Mesendoderm (in vitro differentiated cells): ENCODE results near the gene SLITRK3. TPM values are rescaled to one million over a fixed set of nuclear protein-coding genes. Genes with fewer than 3 reads are reported as not detected.

ENCODE experiments used
- DNase-seq: peaks from one replicate; pipeline ENCODE4 v3.0.0; 2013
- H2AK5ac ChIP-seq: 2 replicates; pipeline ENCODE4 v1.6.1; 2013; ENCODE audit warnings: low read length, inconsistent platforms
- H2BK120ac ChIP-seq: 2 replicates; pipeline ENCODE4 v1.6.1; 2013; ENCODE audit warnings: low read depth, mild to moderate bottlenecking, low read length, moderate library complexity, mixed read lengths
- H2BK15ac ChIP-seq: replicated peaks from 2 replicates; pipeline ENCODE4 v1.6.1; 2013; ENCODE audit warnings: low read depth, mild to moderate bottlenecking, moderate library complexity
- H2BK5ac ChIP-seq: 2 replicates; pipeline ENCODE4 v1.6.1; 2013; ENCODE audit warnings: low read length, inconsistent platforms
- H3K18ac ChIP-seq: 2 replicates; pipeline ENCODE4 v1.6.1; 2013; ENCODE audit warnings: mild to moderate bottlenecking, low read length, mixed read lengths
- H3K23ac ChIP-seq: one replicate; pipeline ENCODE4 v1.6.1; 2013; ENCODE audit warnings: low read length
- H3K27ac ChIP-seq: 2 replicates; pipeline ENCODE4 v1.5.1; 2013; ENCODE audit warnings: low read depth, mild to moderate bottlenecking, inconsistent platforms, low read length, moderate library complexity
- H3K27me3 ChIP-seq: 2 replicates; pipeline ENCODE4 v1.6.1; 2013; ENCODE audit warnings: low read length, control low read depth, mild to moderate bottlenecking, inconsistent platforms; ENCODE audit not compliant: insufficient read depth, poor library complexity
- H3K36me3 ChIP-seq: 2 replicates; pipeline ENCODE4 v1.6.1; 2013; ENCODE audit warnings: low read length, inconsistent platforms; ENCODE audit not compliant: control insufficient read depth, insufficient read depth
- H3K4ac ChIP-seq: one replicate; pipeline ENCODE4 v1.6.1; 2013; ENCODE audit warnings: low read depth, mild to moderate bottlenecking, low read length, moderate library complexity
- H3K4me1 ChIP-seq: 2 replicates; pipeline ENCODE4 v1.6.1; 2013; ENCODE audit warnings: low read depth, low read length, inconsistent platforms; ENCODE audit not compliant: control insufficient read depth
- H3K4me2 ChIP-seq: 2 replicates; pipeline ENCODE4 v1.6.1; 2013; ENCODE audit warnings: low read length
- H3K4me3 ChIP-seq: 2 replicates; pipeline ENCODE4 v1.5.1; 2013; ENCODE audit warnings: mild to moderate bottlenecking, low read length
- H3K56ac ChIP-seq: one replicate; pipeline ENCODE4 v1.6.1; 2013; ENCODE audit warnings: low read length
- H3K79me1 ChIP-seq: 2 replicates; pipeline ENCODE4 v1.6.1; 2013; ENCODE audit warnings: low read length, inconsistent platforms
- H3K79me2 ChIP-seq: 2 replicates; pipeline ENCODE4 v1.6.1; 2013; ENCODE audit warnings: mild to moderate bottlenecking, low read length; ENCODE audit not compliant: control insufficient read depth, insufficient read depth
- H3K9ac ChIP-seq: 2 replicates; pipeline ENCODE4 v1.6.1; 2013; ENCODE audit warnings: low read length, inconsistent platforms
- H4K5ac ChIP-seq: one replicate; pipeline ENCODE4 v1.6.1; 2013; ENCODE audit warnings: low read length
- H4K8ac ChIP-seq: one replicate; pipeline ENCODE4 v1.6.1; 2013; ENCODE audit warnings: low read depth, mild to moderate bottlenecking, control low read depth, low read length, moderate library complexity
- WGBS: extraction: QIAGEN DNeasy Blood & Tissue Kit; methylation state at CpG from one replicate; pipeline ENCODE4 v1.1.7; 2013; ENCODE audit warnings: low lambda C conversion rate, missing lambda C conversion rate; ENCODE audit not compliant: insufficient coverage; ENCODE audit errors: extremely low coverage; 5-methylcytosine and 5-hydroxymethylcytosine counted together
- polyA plus RNA-seq, 2 experiments: library from polyadenylated mRNA; stranded (reverse); fragments of 200-250 nt; gene quantifications; one replicate each; pipeline ENCODE4 v1.2.3, GENCODE V29; 2013

SLITRK3 gene, protein sequence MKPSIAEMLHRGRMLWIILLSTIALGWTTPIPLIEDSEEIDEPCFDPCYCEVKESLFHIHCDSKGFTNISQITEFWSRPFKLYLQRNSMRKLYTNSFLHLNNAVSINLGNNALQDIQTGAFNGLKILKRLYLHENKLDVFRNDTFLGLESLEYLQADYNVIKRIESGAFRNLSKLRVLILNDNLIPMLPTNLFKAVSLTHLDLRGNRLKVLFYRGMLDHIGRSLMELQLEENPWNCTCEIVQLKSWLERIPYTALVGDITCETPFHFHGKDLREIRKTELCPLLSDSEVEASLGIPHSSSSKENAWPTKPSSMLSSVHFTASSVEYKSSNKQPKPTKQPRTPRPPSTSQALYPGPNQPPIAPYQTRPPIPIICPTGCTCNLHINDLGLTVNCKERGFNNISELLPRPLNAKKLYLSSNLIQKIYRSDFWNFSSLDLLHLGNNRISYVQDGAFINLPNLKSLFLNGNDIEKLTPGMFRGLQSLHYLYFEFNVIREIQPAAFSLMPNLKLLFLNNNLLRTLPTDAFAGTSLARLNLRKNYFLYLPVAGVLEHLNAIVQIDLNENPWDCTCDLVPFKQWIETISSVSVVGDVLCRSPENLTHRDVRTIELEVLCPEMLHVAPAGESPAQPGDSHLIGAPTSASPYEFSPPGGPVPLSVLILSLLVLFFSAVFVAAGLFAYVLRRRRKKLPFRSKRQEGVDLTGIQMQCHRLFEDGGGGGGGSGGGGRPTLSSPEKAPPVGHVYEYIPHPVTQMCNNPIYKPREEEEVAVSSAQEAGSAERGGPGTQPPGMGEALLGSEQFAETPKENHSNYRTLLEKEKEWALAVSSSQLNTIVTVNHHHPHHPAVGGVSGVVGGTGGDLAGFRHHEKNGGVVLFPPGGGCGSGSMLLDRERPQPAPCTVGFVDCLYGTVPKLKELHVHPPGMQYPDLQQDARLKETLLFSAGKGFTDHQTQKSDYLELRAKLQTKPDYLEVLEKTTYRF
- 0.31 TPM for polyA plus RNA-seq (2013, experiment 1 of 2)
- polyA plus RNA-seq (2013, experiment 2 of 2) = 0.32 TPM

DNA sequence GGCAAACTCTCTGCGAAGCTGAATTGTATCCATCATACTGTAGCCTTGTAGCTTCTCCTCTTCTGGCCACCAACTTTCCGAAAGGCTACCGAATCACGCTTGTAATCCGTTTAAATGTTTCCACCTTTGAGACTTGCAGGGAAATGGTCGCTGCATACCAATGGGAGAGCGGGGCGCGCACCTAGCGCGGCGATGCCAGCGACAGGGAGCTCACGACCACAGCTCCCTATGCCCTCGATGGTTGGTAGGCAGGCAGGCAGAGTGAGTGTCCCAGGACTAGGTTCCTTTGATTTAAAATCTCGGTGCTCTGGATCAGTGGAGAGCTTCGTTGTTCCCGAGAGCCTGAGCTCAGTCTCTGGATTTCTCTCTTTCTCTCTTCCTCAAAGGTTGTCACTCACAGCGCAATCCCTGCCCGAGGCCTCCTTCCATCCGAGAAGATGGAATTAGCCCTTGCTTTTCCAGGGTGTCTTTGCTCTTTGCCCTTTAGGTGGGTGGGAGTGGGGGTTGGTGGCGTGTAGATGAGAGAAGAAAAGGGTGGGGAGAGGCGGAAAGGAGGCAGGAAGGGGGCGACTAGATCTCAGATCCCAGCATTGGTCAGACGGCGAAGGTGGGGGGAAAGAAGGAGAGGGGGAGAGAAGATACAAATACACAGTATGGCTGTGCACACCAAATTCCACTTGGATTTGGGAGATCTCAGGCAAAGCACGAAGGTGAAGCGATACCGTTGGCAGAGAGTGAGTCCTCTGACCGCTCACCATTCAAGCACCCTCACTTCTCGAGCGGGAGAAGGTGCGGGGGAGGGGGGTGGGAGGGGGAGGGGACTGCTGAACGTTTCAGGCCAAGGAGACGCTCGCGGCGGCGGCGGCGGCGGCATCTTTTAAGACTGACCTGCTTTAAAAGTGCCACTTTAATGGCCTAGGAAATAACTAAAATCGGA lies at the start of gene SLITRK3:
Gene SLITRK3, minus strand, starts transcription at position 745 of the 937 bp plus-strand sequence. CDS start 5,554 bp downstream, outside the sequence.
- peak within 1 kb of the TSS; percentile 67 for H3K4me2 ChIP-seq
- H2AK5ac ChIP-seq = no peak within 1 kb of the TSS
- DNase-seq = peak; percentile 54
- H3K23ac ChIP-seq = no peak within 1 kb of the TSS
- peak within 1 kb of the TSS; percentile 19 for H3K9ac ChIP-seq
- H3K4me1 ChIP-seq = no peaks in the 10 kb centered on the region
- no peak within 1 kb of the TSS for H3K18ac ChIP-seq
- H3K79me1 ChIP-seq = no peaks in the 10 kb centered on the region
- peak within 1 kb of the TSS; percentile 45 for H3K56ac ChIP-seq
- no peak within 1 kb of the TSS for H2BK15ac ChIP-seq
- peak within 1 kb of the TSS; percentile 28 for H3K4me3 ChIP-seq
- WGBS = no CpG with 5 or more reads among the region's 43 CpGs
- H2BK5ac ChIP-seq = no peak within 1 kb of the TSS
- no peaks in the 10 kb centered on the region for H3K79me2 ChIP-seq
- H4K8ac ChIP-seq = no peak within 1 kb of the TSS
- no peak within 1 kb of the TSS for H2BK120ac ChIP-seq
- H3K36me3 ChIP-seq = no peaks in the 10 kb centered on the region
- H3K4ac ChIP-seq = no peak within 1 kb of the TSS
- no peak within 1 kb of the TSS for H4K5ac ChIP-seq
- no peak within 1 kb of the TSS for H3K27ac ChIP-seq
- peaks cover 11% of the 10 kb centered on the region for H3K27me3 ChIP-seq

DNA sequence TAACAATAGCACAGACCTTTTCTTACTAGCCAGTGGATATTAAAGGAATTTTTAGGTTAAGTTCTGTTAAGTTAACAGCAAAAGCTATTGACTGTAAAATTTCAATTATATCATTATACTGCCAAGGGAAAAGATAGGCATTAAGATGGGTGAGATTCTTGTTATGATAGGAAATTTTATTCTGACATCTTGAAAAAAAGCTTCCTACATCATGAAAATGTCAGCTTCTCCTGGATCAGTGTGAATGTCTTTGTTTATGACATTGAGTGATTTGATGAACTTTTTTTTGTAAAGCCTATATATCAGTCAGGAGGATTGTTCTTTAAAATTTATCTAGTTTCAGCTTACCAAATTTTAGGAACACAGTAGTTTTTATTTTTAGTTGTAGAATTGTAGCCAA lies 47.4 kb upstream of the SLITRK3 start:
- H4K8ac ChIP-seq = no peak overlapping the region
- H3K27ac ChIP-seq = no peak overlapping the region
- no peak overlapping the region for H3K23ac ChIP-seq
- no peaks in the 10 kb centered on the region for H3K36me3 ChIP-seq
- H3K79me2 ChIP-seq = no peaks in the 10 kb centered on the region
- H3K9ac ChIP-seq = no peak overlapping the region
- no peaks in the 10 kb centered on the region for H3K27me3 ChIP-seq
- H2AK5ac ChIP-seq = no peak overlapping the region
- no peak overlapping the region for H3K4me3 ChIP-seq
- H3K79me1 ChIP-seq = no peaks in the 10 kb centered on the region
- no peak for DNase-seq
- no peak overlapping the region for H2BK15ac ChIP-seq
- H4K5ac ChIP-seq = no peak overlapping the region
- H3K4me2 ChIP-seq = no peak overlapping the region
- no peak overlapping the region for H3K4ac ChIP-seq
- no peak overlapping the region for H3K18ac ChIP-seq
- no peak overlapping the region for H2BK120ac ChIP-seq
- H3K4me1 ChIP-seq = no peaks in the 10 kb centered on the region
- no peak overlapping the region for H3K56ac ChIP-seq
- H2BK5ac ChIP-seq = no peak overlapping the region

DNA sequence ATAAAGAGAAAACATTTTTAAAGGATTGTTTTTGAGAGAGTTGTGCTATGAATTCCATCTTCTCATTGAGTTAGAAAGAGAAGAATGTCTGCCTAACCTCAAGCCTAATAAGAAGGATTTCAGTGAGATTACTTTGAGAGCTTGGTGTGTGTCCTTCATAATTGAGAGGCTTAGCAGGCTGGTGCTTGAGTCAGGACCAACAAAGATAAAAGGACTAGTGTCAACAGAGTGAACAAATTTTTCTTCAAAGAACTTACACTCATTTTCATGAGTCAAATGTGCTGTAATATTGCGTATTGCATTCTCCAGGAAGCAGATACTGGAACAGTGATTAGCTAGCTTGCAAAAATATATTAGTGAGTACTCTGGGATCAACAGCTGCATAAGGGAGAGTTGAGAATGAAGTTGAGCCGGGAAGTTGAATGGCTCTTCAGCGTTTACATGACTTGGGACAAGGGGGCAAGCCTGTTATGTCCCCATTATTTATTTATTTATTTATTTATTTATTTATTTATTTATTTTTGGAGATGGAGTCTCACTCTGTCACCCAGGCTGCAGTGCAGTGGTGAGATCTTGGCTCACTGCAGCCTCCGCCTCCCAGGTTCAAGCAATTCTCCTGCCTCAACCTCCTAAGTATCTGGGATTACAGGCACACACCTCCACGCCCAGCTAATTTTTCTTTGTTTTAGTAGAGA lies 37.5 kb upstream of the SLITRK3 start:
- Histone ChIP-seq H2BK120ac (no peak overlapping the region), H3K27me3 (no peaks in the 10 kb centered on the region), H4K8ac (no peak overlapping the region), H3K4me3 (no peak overlapping the region), H3K79me1 (no peaks in the 10 kb centered on the region), H3K79me2 (no peaks in the 10 kb centered on the region), H3K36me3 (no peaks in the 10 kb centered on the region), H3K56ac (no peak overlapping the region), H3K18ac (no peak overlapping the region), H3K4me1 (no peaks in the 10 kb centered on the region), H2BK15ac (no peak overlapping the region), H2AK5ac (no peak overlapping the region), H2BK5ac (no peak overlapping the region), H3K4me2 (no peak overlapping the region), H4K5ac (no peak overlapping the region), H3K9ac (no peak overlapping the region), H3K4ac (no peak overlapping the region), H3K27ac (no peak overlapping the region), H3K23ac (no peak overlapping the region)
- DNase-seq = no peak
- no CpG with 5 or more reads among the region's 5 CpGs for WGBS

DNA sequence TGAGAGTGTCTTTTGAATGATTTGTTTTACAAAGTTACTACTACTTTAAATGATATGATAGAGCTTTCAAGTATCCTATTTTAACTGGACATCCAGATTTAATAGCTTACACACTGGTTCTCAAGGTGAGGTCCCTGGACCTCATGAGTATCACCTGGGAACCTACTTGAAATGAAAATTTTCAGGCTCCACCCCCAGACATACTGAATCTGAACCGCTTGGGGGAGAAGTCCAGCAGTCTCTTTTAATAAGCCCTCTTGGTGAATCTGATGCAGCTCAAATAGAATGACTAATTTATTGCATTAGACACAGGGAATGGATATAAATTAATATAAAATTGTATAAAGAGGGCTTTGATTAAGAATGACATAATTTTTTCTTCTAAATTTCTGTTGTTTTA lies 29.4 kb upstream of the SLITRK3 start:
- Histone ChIP-seq H3K36me3 (no peaks in the 10 kb centered on the region), H2AK5ac (no peak overlapping the region), H3K4me3 (no peak overlapping the region), H3K4ac (no peak overlapping the region), H3K23ac (no peak overlapping the region), H2BK5ac (no peak overlapping the region), H2BK15ac (no peak overlapping the region), H4K8ac (no peak overlapping the region), H3K79me2 (no peaks in the 10 kb centered on the region), H3K27me3 (no peaks in the 10 kb centered on the region), H3K79me1 (no peaks in the 10 kb centered on the region), H3K27ac (no peak overlapping the region), H3K18ac (no peak overlapping the region), H3K9ac (no peak overlapping the region), H3K4me2 (no peak overlapping the region), H4K5ac (no peak overlapping the region), H3K56ac (no peak overlapping the region), H2BK120ac (no peak overlapping the region), H3K4me1 (no peaks in the 10 kb centered on the region)
- DNase-seq = no peak
- WGBS = no CpG with 5 or more reads among the region's 1 CpG

DNA sequence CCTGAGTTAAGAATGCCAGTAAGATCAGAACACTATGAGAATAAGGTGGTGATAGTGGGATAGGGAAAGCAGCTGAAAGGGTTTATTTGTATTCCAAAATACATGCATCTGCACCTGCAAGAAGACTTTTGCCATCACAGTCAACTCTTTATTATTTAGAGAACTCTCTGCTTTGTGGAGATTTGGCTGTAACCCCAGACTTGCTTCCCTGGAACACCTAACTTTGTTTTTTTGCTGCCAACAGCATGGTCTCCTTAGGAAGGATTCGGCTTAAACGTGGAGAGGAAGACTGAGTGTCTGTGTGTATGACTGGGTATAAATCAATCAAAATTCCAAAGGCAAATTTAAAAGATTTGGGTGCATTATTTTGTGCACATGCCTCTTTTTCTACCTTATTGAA lies 21.6 kb upstream of the SLITRK3 start:
- H3K56ac ChIP-seq = no peak overlapping the region
- H3K36me3 ChIP-seq = no peaks in the 10 kb centered on the region
- H3K4me3 ChIP-seq = no peak overlapping the region
- no peak overlapping the region for H3K9ac ChIP-seq
- H3K27me3 ChIP-seq = no peaks in the 10 kb centered on the region
- H3K4me1 ChIP-seq = no peaks in the 10 kb centered on the region
- no peak overlapping the region for H3K27ac ChIP-seq
- no peak for DNase-seq
- no peaks in the 10 kb centered on the region for H3K79me2 ChIP-seq
- no peak overlapping the region for H2BK5ac ChIP-seq
- H3K79me1 ChIP-seq = no peaks in the 10 kb centered on the region
- no peak overlapping the region for H3K18ac ChIP-seq
- H4K8ac ChIP-seq = no peak overlapping the region
- H3K4me2 ChIP-seq = no peak overlapping the region
- H3K4ac ChIP-seq = no peak overlapping the region
- no peak overlapping the region for H4K5ac ChIP-seq
- no peak overlapping the region for H2BK15ac ChIP-seq
- H3K23ac ChIP-seq = no peak overlapping the region
- H2AK5ac ChIP-seq = no peak overlapping the region
- no peak overlapping the region for H2BK120ac ChIP-seq
- WGBS = no CpG with 5 or more reads among the region's 2 CpGs
